Measurements from ENCODE around the gene B4GALT5.
"Not testable (repeated sequence)": the region's sequence is repeated elsewhere in the genome, so short reads cannot be mapped to it uniquely, and the experiment has no call there.

The B4GALT5 gene

GRCh38 chr20:49681850-49682216, 31.8 kb downstream of the B4GALT5 start:
- no peak for DNase-seq (ENCODE audit: low read depth in 2 of 3, low spot score in 1 of 3)

GRCh38 chr20:49680484-49680883, 33.2 kb downstream of the B4GALT5 start:
- no peak for DNase-seq (ENCODE audit: low read depth in 2 of 3, low spot score in 1 of 3)

GRCh38 chr20:49679634-49680033, 34.0 kb downstream of the B4GALT5 start:
- no peak for DNase-seq (ENCODE audit: low read depth in 2 of 3, low spot score in 1 of 3)

- DNase-seq (ENCODE audit: low read depth in 2 of 3, low spot score in 1 of 3), result no peak
Measured at GRCh38 chr20:49677777-49678758, 35.6 kb downstream of the B4GALT5 start.

GRCh38 chr20:49676581-49677291, 36.9 kb downstream of the B4GALT5 start:
- DNase-seq (ENCODE audit: low read depth in 2 of 3, low spot score in 1 of 3), result peak in 1 of 3 donors; percentile 26

- DNase-seq (ENCODE audit: low read depth in 2 of 3, low spot score in 1 of 3), result no peak
Measured at GRCh38 chr20:49675368-49676151, 38.1 kb downstream of the B4GALT5 start.

GRCh38 chr20:49674383-49675352, 39.0 kb downstream of the B4GALT5 start:
- DNase-seq (ENCODE audit: low read depth in 2 of 3, low spot score in 1 of 3), result no peak

GRCh38 chr20:49672096-49672664, 41.5 kb downstream of the B4GALT5 start:
- DNase-seq (ENCODE audit: low read depth in 2 of 3, low spot score in 1 of 3), result no peak

- no peak for DNase-seq (ENCODE audit: low read depth in 2 of 3, low spot score in 1 of 3)
Measured at GRCh38 chr20:49671433-49671832, 42.2 kb downstream of the B4GALT5 start.

GRCh38 chr20:49669601-49670189, 44.0 kb downstream of the B4GALT5 start:
- DNase-seq (ENCODE audit: low read depth in 2 of 3, low spot score in 1 of 3), result no peak

- not testable (repeated sequence) for DNase-seq (ENCODE audit: low read depth in 2 of 3, low spot score in 1 of 3)
Measured at GRCh38 chr20:49668878-49669195, 44.8 kb downstream of the B4GALT5 start.

- DNase-seq (ENCODE audit: low read depth in 2 of 3, low spot score in 1 of 3), result peak; percentile 30 to 50 (median 44)
Measured at GRCh38 chr20:49668181-49668877, 45.3 kb downstream of the B4GALT5 start.

GRCh38 chr20:49666911-49667310, 46.8 kb downstream of the B4GALT5 start:
- DNase-seq (ENCODE audit: low read depth in 2 of 3, low spot score in 1 of 3), result no peak

GRCh38 chr20:49665796-49666195, 47.9 kb downstream of the B4GALT5 start:
- no peak for DNase-seq (ENCODE audit: low read depth in 2 of 3, low spot score in 1 of 3)

- no peak for DNase-seq (ENCODE audit: low read depth in 2 of 3, low spot score in 1 of 3)
Measured at GRCh38 chr20:49664612-49665313, 48.9 kb downstream of the B4GALT5 start.

- DNase-seq (ENCODE audit: low read depth in 2 of 3, low spot score in 1 of 3), result no peak
Measured at GRCh38 chr20:49663112-49663511, 50.6 kb downstream of the B4GALT5 start.

GRCh38 chr20:49661560-49662329, 51.9 kb downstream of the B4GALT5 start:
- no peak for DNase-seq (ENCODE audit: low read depth in 2 of 3, low spot score in 1 of 3)

- DNase-seq (ENCODE audit: low read depth in 2 of 3, low spot score in 1 of 3), result no peak
Measured at GRCh38 chr20:49660912-49661311, 52.8 kb downstream of the B4GALT5 start.
